Body of pancreas (tissue), 4 donors: ENCODE results near the gene ENTPD6. TPM values are rescaled to one million over a fixed set of nuclear protein-coding genes. Genes with fewer than 3 reads are reported as not detected.

ENCODE experiments used
- ATAC-seq: fragments of 150-250 bp; one replicate; pipeline ENCODE4 v1.9.1; 2016
- DNase-seq, 4 donors: peaks; one replicate each; pipeline ENCODE4 v3.0.0-alpha.2; 2019
- H3K27ac ChIP-seq, 4 donors: fragments of 200-600 bp; sonication (generic); 1 replicate in 3 of 4; 2 replicates in 1 of 4; pipeline versions ENCODE4 v1.5.1 to v1.6.1; 2016 to 2019; ENCODE audit warnings: mild to moderate bottlenecking in 1 of 4, mixed read lengths in 1 of 4, moderate library complexity in 1 of 4
- H3K27me3 ChIP-seq, 2 donors: fragments of 200-600 bp; sonication (generic); one replicate each; pipeline ENCODE4 v1.6.0; 2016; ENCODE audit warnings: mild to moderate bottlenecking in 1 of 2
- H3K36me3 ChIP-seq, 2 donors: fragments of 200-600 bp; sonication (generic); replicated peaks in 1 of 2; 2 replicates each; pipeline ENCODE4 v1.5.1; 2016; ENCODE audit warnings: low read depth in 2 of 2; ENCODE audit not compliant: insufficient read depth in 1 of 2
- H3K4me1 ChIP-seq: fragments of 200-600 bp; sonication (generic); one replicate; pipeline ENCODE4 v1.6.0; 2016
- H3K4me3 ChIP-seq, 2 donors: fragments of 200-600 bp; sonication (generic); 1 replicate in 1 of 2; 2 replicates in 1 of 2; pipeline ENCODE4 v1.5.1; 2016 to 2019
- H3K9me3 ChIP-seq, 3 donors: fragments of 200-600 bp; sonication (generic); 1 replicate in 2 of 3; 2 replicates in 1 of 3; pipeline ENCODE4 v1.5.1; 2016
- CTCF ChIP-seq, 7 experiments: fragments of 450-650 bp in 4 of 7; fragments of 200-600 bp in 3 of 7; sonication (generic) in 3 of 7; IDR thresholded peaks; one replicate each; pipeline ENCODE4 v1.5.1; 2016 to 2019; ENCODE audit warnings: antibody characterized with exemption in 7 of 7
- POLR2A ChIP-seq, 3 donors: fragments of 450-650 bp; IDR thresholded peaks; one replicate each; pipeline ENCODE4 v1.6.1; 2016; ENCODE audit warnings: antibody characterized with exemption in 3 of 3, mild to moderate bottlenecking in 2 of 3
- WGBS, 2 donors: methylation state at CpG; one replicate each; pipeline ENCODE4 v1.1.5; 2017; 5-methylcytosine and 5-hydroxymethylcytosine counted together
- intact Hi-C: fragments of 100-400 bp; cut with DNase I; formaldehyde crosslinking; loops from one replicate; pipeline ENCODE4 v1.15.1; 2023
- total RNA-seq, 2 donors: library from RNA; depleted of rRNA; stranded (reverse); fragments of >200 nt; gene quantifications; one replicate each; pipeline ENCODE4 v1.1.0, GENCODE V29; 2016

The ENTPD6 gene
- total RNA-seq, 2 donors from 2014 or later: 59.9 to 79.8 TPM

- ATAC-seq (no peak), DNase-seq (no peak)
- no peak overlapping the region for H3K27ac ChIP-seq
- H3K27me3 ChIP-seq: no peaks in the 10 kb centered on the region
- H3K4me3 ChIP-seq: no peak overlapping the region
- WGBS, 2 donors: 89 to 98% methylated on average over 12 to 16 of the region's 16 CpGs
- intact Hi-C loops: no loop called here
- no peak for TF ChIP-seq CTCF (IDR thresholded peaks at IDR 0.05)
- TF ChIP-seq POLR2A (IDR thresholded peaks at IDR 0.05): no peak
- peaks cover 13% of the 10 kb centered on the region for H3K4me1 ChIP-seq
- no peaks in the 10 kb centered on the region for H3K9me3 ChIP-seq
- peaks cover 6 to 37% of the 10 kb centered on the region in 2 donors for H3K36me3 ChIP-seq
Measured at GRCh38 chr20:25216199-25216945, 20.9 kb downstream of the ENTPD6 start.

- Histone ChIP-seq H3K4me3 (no peak overlapping the region), H3K9me3 (no peaks in the 10 kb centered on the region), H3K36me3 (peaks cover 6 to 27% of the 10 kb centered on the region in 2 donors), H3K27ac (no peak overlapping the region), H3K4me1 (peaks cover 13% of the 10 kb centered on the region), H3K27me3 (no peaks in the 10 kb centered on the region)
- 89 to 95% methylated on average over 21 of the region's 21 CpGs for WGBS, 2 donors
- TF ChIP-seq CTCF (IDR thresholded peaks at IDR 0.05) (no peak), POLR2A (IDR thresholded peaks at IDR 0.05) (no peak)
- intact Hi-C loops: no loop called here
- DNase-seq: no peak
- no peak for ATAC-seq
Measured at GRCh38 chr20:25217161-25218108, 21.9 kb downstream of the ENTPD6 start.

- ATAC-seq: no peak
- no peak for DNase-seq
- WGBS, 2 donors: 88 to 96% methylated on average over 7 to 8 of the region's 8 CpGs
Measured at GRCh38 chr20:25218109-25218486, 22.6 kb downstream of the ENTPD6 start.

GRCh38 chr20:25218492-25218891 lies 23.0 kb downstream of the ENTPD6 start:
- TF ChIP-seq POLR2A (IDR thresholded peaks at IDR 0.05) (no peak), CTCF (IDR thresholded peaks at IDR 0.05) (no peak)
- DNase-seq (no peak), ATAC-seq (no peak)
- intact Hi-C loops: no loop called here
- peaks cover 13% of the 10 kb centered on the region for H3K4me1 ChIP-seq
- 88 to 100% methylated on average over 3 to 12 of the region's 12 CpGs for WGBS, 2 donors
- H3K36me3 ChIP-seq: peaks cover 6 to 24% of the 10 kb centered on the region in 2 donors
- no peak overlapping the region for H3K4me3 ChIP-seq
- H3K27ac ChIP-seq: no peak overlapping the region
- no peaks in the 10 kb centered on the region for H3K27me3 ChIP-seq
- H3K9me3 ChIP-seq: no peaks in the 10 kb centered on the region

More at GRCh38 chr20:25218109-25218486, 22.6 kb downstream of the ENTPD6 start:
- TF ChIP-seq POLR2A (IDR thresholded peaks at IDR 0.05) (no peak), CTCF (IDR thresholded peaks at IDR 0.05) (no peak)
- Histone ChIP-seq H3K4me3 (no peak overlapping the region), H3K36me3 (peaks cover 6 to 26% of the 10 kb centered on the region in 2 donors), H3K9me3 (no peaks in the 10 kb centered on the region), H3K27ac (no peak overlapping the region), H3K27me3 (no peaks in the 10 kb centered on the region), H3K4me1 (peaks cover 13% of the 10 kb centered on the region)
- intact Hi-C loops: no loop called here
